Adrenal gland (tissue), 12 donors: ENCODE measurements around the gene LPXN. TPM values are rescaled to one million over a fixed set of nuclear protein-coding genes. Genes with fewer than 3 reads are reported as not detected.

Source experiments
- DNase-seq, 7 donors: peaks; one replicate each; pipeline ENCODE4 v3.0.0-alpha.2; 2019 to 2020
- H3K27ac ChIP-seq, 5 donors: fragments of 200-600 bp; sonication (generic) in 4 of 5; 1 replicate in 3 of 5; 2 replicates in 2 of 5; pipeline versions ENCODE4 v1.5.1 to v1.8.0; 2016 to 2020; ENCODE audit warnings: mild to moderate bottlenecking in 1 of 5
- H3K27me3 ChIP-seq: fragments of 200-600 bp; 2 replicates; pipeline ENCODE4 v1.8.0; 2021
- H3K36me3 ChIP-seq, 2 donors: fragments of 200-600 bp; replicated peaks in 1 of 2; 1 replicate in 1 of 2; 2 replicates in 1 of 2; pipeline versions ENCODE4 v1.5.1 to v1.8.0; 2018 to 2022
- H3K4me1 ChIP-seq, 2 donors: fragments of 200-600 bp; replicated peaks in 1 of 2; 1 replicate in 1 of 2; 2 replicates in 1 of 2; pipeline versions ENCODE4 v1.5.1 to v1.8.0; 2018 to 2021
- H3K4me3 ChIP-seq, 4 donors: fragments of 200-600 bp; sonication (generic) in 3 of 4; one replicate each; pipeline ENCODE4 v1.5.1; 2016 to 2018
- H3K9me3 ChIP-seq, 3 donors: fragments of 200-600 bp; sonication (generic) in 1 of 3; replicated peaks in 1 of 3; 1 replicate in 2 of 3; 2 replicates in 1 of 3; pipeline versions ENCODE4 v1.5.1 to v1.8.0; 2016 to 2021
- POLR2A ChIP-seq, 2 donors: fragments of 450-650 bp; IDR thresholded peaks; one replicate each; pipeline ENCODE4 v1.6.1; 2017; ENCODE audit warnings: antibody characterized with exemption in 2 of 2, mild to moderate bottlenecking in 2 of 2, moderate library complexity in 1 of 2
- WGBS, 4 donors: extraction: QIAGEN DNeasy Blood & Tissue Kit in 2 of 4; methylation state at CpG; one replicate each; pipeline versions ENCODE4 v1.1.5 to v1.1.7; 2013 to 2017; 5-methylcytosine and 5-hydroxymethylcytosine counted together
- intact Hi-C, 2 donors: fragments of 100-400 bp; cut with DNase I; formaldehyde crosslinking; loops; one replicate each; pipeline versions ENCODE4 v1.14.1 to v1.15.0; 2022 to 2023
- polyA plus RNA-seq, 3 donors: library from polyadenylated mRNA; stranded (reverse); fragments of 200-250 nt in 2 of 3; fragments of 350-450 nt in 1 of 3; fragmentation: Illumina TruSeq in 1 of 3; extraction: RNeasy Lipid Tissue Mini Kit (QIAGEN cat#74804) in 1 of 3; gene quantifications; one replicate each; pipeline ENCODE4 v1.2.3, GENCODE V29; 2013 to 2014
- total RNA-seq, 9 donors: library from RNA; depleted of rRNA in 4 of 9; stranded (reverse); fragments of >200 nt in 4 of 9; fragments of 120-200 nt in 1 of 9; fragmentation: NEBNext Ultra II Directional in 1 of 9; extraction: Animal tissue kit (Norgen Biotek cat#: 25700) in 1 of 9; gene quantifications; one replicate each; pipeline versions ENCODE4 v1.1.0 to v1.2.4, GENCODE V29; 2013 to 2023
- TF ChIP-seq, protein P1 (sequence below), 6 experiments: fragments of 450-650 bp in 4 of 6; fragments of 200-600 bp in 2 of 6; sonication (generic) in 1 of 6; IDR thresholded peaks; 1 replicate in 5 of 6; 2 replicates in 1 of 6; pipeline versions ENCODE4 v1.5.1 to v1.8.0; 2016 to 2021; ENCODE audit warnings: antibody characterized with exemption in 6 of 6, mild to moderate bottlenecking in 2 of 6, moderate library complexity in 1 of 6
- donor health status: healthy with polysubstance abuse.
- donor health status: Bipolar disorder and iron deficiency.
- donor health status: DM: yes; HTN: yes; CAD: no.
- donor health status: DM: no; HTN: no; CAD: no.
- donor health status: DM: no; HTN: no; CAD: no.
- donor health status: DM: yes; HTN: yes; CAD: no.

LPXN gene
- total and polyA plus RNA-seq, 12 donors: 3.1 to 24.5 (median 10.2) TPM

DNA sequence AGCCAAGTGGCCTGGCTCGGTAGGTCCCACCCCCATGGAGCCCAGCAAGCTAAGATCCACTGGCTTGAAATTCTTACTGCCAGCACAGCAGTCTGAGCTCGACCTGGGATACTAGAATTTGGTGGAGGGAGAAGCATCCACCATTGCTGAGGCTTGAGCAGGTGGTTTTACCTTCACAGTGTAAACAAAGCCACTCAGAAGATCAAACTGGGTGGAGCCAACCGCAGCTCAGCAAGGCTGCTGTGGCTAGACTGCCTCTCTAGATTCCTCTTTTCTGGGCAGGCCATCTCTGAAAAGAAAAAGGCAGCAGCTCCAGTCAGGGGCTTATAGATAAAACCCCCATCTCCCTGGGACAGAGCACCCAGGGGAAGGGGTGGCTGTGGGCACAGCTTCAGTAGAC, 45.4 kb downstream of the LPXN start:
- 90 to 91% (median 91%) methylated on average over 3 of the region's 3 CpGs for WGBS, 4 donors
- intact Hi-C loops: no loop called here
- H3K36me3 ChIP-seq: peaks cover 0 to 10% of the 10 kb centered on the region in 2 donors

DNA sequence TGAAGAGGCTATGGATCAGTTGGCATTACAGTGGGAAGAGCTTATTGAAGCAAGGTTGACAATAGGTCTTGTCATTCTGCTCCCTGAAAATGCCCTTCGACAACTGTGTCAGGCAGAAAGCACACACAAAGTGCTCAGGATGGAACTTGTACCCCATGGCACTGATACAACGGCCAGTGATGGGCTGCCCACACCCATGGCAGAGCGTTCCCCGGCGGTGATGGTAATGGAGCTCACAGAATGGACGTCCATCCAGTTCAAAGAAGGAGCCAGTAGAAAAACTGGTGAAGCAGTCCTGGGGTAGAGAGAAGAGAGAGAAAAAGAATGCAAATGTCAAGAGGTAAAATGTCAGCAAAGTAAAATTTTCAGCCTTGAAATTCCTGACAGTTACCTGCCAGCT, 48.2 kb downstream of the LPXN start:
- TF ChIP-seq, protein P1, sequence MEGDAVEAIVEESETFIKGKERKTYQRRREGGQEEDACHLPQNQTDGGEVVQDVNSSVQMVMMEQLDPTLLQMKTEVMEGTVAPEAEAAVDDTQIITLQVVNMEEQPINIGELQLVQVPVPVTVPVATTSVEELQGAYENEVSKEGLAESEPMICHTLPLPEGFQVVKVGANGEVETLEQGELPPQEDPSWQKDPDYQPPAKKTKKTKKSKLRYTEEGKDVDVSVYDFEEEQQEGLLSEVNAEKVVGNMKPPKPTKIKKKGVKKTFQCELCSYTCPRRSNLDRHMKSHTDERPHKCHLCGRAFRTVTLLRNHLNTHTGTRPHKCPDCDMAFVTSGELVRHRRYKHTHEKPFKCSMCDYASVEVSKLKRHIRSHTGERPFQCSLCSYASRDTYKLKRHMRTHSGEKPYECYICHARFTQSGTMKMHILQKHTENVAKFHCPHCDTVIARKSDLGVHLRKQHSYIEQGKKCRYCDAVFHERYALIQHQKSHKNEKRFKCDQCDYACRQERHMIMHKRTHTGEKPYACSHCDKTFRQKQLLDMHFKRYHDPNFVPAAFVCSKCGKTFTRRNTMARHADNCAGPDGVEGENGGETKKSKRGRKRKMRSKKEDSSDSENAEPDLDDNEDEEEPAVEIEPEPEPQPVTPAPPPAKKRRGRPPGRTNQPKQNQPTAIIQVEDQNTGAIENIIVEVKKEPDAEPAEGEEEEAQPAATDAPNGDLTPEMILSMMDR (IDR thresholded peaks at IDR 0.05): no peak
- no peak for TF ChIP-seq POLR2A (IDR thresholded peaks at IDR 0.05)
- Histone ChIP-seq H3K27me3 (no peaks in the 10 kb centered on the region), H3K36me3 (peaks cover 0 to 10% of the 10 kb centered on the region in 2 donors), H3K9me3 (no peaks in the 10 kb centered on the region), H3K27ac (no peak overlapping the region), H3K4me3 (no peak overlapping the region), H3K4me1 (peaks cover 0 to 7% of the 10 kb centered on the region in 2 donors)
- DNase-seq: no peak
- intact Hi-C loops: no loop called here
- WGBS, 4 donors: 92 to 96% (median 92%) methylated on average over 6 of the region's 6 CpGs

More for the DNA sequence above, 45.4 kb downstream of the LPXN start:
- Histone ChIP-seq H3K9me3 (no peaks in the 10 kb centered on the region), H3K27me3 (no peaks in the 10 kb centered on the region), H3K4me1 (no peaks in the 10 kb centered on the region), H3K27ac (no peak overlapping the region), H3K4me3 (no peak overlapping the region)
- TF ChIP-seq, protein P1 (IDR thresholded peaks at IDR 0.05): no peak
- TF ChIP-seq POLR2A (IDR thresholded peaks at IDR 0.05): no peak
- no peak for DNase-seq

DNA sequence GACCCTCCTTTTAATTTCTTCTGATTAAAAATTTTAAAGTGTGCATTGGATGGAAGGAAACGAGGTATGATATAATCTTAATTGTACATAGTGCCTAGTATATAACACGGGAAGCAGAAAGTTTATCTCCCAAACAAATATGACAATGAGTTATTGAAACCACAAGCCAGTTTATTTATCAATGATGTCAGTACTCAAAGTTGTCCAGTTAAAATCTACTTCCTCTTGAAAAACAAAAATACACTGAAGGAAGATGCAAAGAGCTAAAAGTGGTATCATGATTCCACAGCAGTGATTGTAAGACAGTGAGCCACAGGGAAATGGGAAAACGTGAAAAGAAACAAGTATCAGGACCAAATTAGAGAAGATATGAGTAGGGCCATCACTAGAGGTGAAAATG, 48.9 kb downstream of the LPXN start:
- Histone ChIP-seq H3K36me3 (peaks cover 0 to 10% of the 10 kb centered on the region in 2 donors), H3K27ac (no peak overlapping the region), H3K4me1 (peaks cover 0 to 7% of the 10 kb centered on the region in 2 donors), H3K4me3 (no peak overlapping the region), H3K27me3 (no peaks in the 10 kb centered on the region), H3K9me3 (no peaks in the 10 kb centered on the region)
- WGBS, 4 donors: 70 to 77% (median 73%) methylated on average over 3 of the region's 3 CpGs
- no peak for TF ChIP-seq POLR2A (IDR thresholded peaks at IDR 0.05)
- TF ChIP-seq, protein P1 (IDR thresholded peaks at IDR 0.05): no peak
- intact Hi-C loops: no loop called here
- no peak for DNase-seq

DNA sequence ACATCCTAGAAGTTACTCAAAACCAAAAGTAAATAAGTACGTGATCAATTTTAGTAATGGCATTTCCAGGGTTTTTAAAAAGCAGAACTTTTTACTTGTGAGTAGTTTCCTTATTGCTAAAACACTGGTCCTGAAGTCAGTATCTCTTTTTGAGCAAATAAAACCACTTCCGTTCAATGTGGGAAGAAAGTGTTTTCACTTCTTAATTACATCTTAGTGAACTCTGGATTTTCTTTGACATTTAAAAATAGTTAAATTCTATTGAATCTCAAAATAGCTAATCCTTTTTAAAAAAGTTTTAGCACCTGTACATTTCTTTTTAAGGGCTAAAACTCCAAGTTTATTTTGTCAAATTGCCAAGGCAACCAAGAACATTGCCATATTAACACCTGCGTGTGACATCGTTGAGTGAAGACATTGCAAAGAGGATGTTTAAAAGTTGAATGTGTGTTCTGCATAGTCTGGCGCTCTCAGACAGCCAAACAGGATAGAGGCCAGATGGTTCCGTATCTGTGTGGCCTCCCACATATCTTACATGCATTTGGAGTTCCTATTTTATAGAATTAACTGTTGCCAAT, 50.5 kb downstream of the LPXN start:
- Histone ChIP-seq H3K4me1 (peaks cover 0 to 7% of the 10 kb centered on the region in 2 donors), H3K4me3 (no peak overlapping the region), H3K27ac (no peak overlapping the region), H3K27me3 (no peaks in the 10 kb centered on the region), H3K9me3 (no peaks in the 10 kb centered on the region), H3K36me3 (peaks cover 0 to 10% of the 10 kb centered on the region in 2 donors)
- 45 to 54% (median 49%) methylated on average over 6 of the region's 6 CpGs for WGBS, 4 donors
- no peak for TF ChIP-seq POLR2A (IDR thresholded peaks at IDR 0.05)
- TF ChIP-seq, protein P1 (IDR thresholded peaks at IDR 0.05): no peak
- intact Hi-C loops: no loop called here
- no peak for DNase-seq
